HCT116 (cell line): ENCODE data around the gene ZNF202.

Experiments used
- EZH2 ChIP-seq: fragments of 200-600 bp; sonication (generic); IDR thresholded peaks from 2 replicates; pipeline ENCODE4 v1.6.1; 2017; ENCODE audit warnings: antibody characterized with exemption, mixed run types
- POLR2A ChIP-seq: IDR thresholded peaks from 2 replicates; pipeline ENCODE4 v1.7.0; 2011; ENCODE audit warnings: borderline replicate concordance; ENCODE audit not compliant: insufficient read depth, insufficient read length; ENCODE audit errors: extremely low read depth
- POLR2AphosphoS5 ChIP-seq: IDR thresholded peaks from 2 replicates; pipeline ENCODE4 v1.6.1; 2011; ENCODE audit warnings: mild to moderate bottlenecking, low read depth, low read length, moderate library complexity
- SIN3A ChIP-seq: IDR thresholded peaks from 2 replicates; pipeline ENCODE4 v1.6.1; 2012; ENCODE audit warnings: low read depth
- SP1 ChIP-seq: IDR thresholded peaks from 2 replicates; pipeline ENCODE4 v1.6.1; 2012; ENCODE audit warnings: low read depth
- SRF ChIP-seq: IDR thresholded peaks from 2 replicates; pipeline ENCODE4 v1.6.1; 2012; ENCODE audit warnings: low read depth
- YY1 ChIP-seq: IDR thresholded peaks from 2 replicates; pipeline ENCODE4 v1.6.1; 2011; ENCODE audit warnings: low read length, low read depth, moderate library complexity, mild to moderate bottlenecking; ENCODE audit not compliant: insufficient replicate concordance; ENCODE audit errors: extremely low read depth
- ZNF274 ChIP-seq: fragments of 200-500 bp; sonication (Bioruptor generic); IDR thresholded peaks from 2 replicates; pipeline ENCODE4 v1.6.1; 2014; ENCODE audit warnings: mild to moderate bottlenecking, low read depth, low read length, inconsistent platforms
- TF ChIP-seq, protein P1 (sequence below), 3 experiments: fragments of 200-600 bp in 1 of 3; sonication (generic) in 1 of 3; IDR thresholded peaks in 2 of 3; conservative IDR thresholded peaks in 1 of 3; 2 replicates each; pipeline ENCODE4 v1.5.1; 2012 to 2017; ENCODE audit warnings: low read depth in 2 of 3, low read length in 2 of 3, antibody characterized with exemption in 1 of 3, borderline replicate concordance in 1 of 3, control low read depth in 1 of 3, mild to moderate bottlenecking in 1 of 3, mixed read lengths in 1 of 3, mixed run types in 1 of 3, moderate library complexity in 1 of 3; ENCODE audit not compliant: insufficient read depth in 1 of 3
- TF ChIP-seq, protein P2 (sequence below): IDR thresholded peaks from 2 replicates; pipeline ENCODE4 v1.6.1; 2012
- TF ChIP-seq, protein P3 (sequence below): IDR thresholded peaks from 2 replicates; pipeline ENCODE4 v1.6.1; 2012
- TF ChIP-seq, protein P4 (sequence below): IDR thresholded peaks from 2 replicates; pipeline ENCODE4 v1.6.1; 2012; ENCODE audit warnings: low read depth

DNA sequence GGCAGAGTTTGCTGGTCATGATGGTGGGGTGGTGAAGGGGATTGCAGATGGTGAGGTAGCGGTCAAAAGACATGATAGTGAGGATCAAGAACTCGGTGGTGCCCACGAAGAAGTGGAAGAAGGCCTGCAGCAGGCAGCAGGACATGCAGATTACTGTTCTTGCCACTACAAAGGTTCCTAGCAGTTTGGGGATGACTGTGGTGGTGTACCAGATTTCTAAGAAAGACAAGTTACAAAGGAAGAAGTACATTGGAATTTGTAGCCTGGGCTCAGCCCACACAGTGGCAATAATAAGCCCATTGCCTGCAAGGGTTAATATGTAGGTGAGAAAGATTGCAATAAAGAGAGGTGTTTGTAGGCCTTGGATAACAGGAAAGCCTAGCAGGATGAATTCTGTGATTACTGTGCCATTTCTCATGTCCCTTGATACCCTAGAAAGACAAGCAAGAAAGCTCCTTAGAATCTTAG, 12.7 kb upstream of the ZNF202 start, which contains the start of gene OR6X1:
- TF ChIP-seq, protein P1, sequence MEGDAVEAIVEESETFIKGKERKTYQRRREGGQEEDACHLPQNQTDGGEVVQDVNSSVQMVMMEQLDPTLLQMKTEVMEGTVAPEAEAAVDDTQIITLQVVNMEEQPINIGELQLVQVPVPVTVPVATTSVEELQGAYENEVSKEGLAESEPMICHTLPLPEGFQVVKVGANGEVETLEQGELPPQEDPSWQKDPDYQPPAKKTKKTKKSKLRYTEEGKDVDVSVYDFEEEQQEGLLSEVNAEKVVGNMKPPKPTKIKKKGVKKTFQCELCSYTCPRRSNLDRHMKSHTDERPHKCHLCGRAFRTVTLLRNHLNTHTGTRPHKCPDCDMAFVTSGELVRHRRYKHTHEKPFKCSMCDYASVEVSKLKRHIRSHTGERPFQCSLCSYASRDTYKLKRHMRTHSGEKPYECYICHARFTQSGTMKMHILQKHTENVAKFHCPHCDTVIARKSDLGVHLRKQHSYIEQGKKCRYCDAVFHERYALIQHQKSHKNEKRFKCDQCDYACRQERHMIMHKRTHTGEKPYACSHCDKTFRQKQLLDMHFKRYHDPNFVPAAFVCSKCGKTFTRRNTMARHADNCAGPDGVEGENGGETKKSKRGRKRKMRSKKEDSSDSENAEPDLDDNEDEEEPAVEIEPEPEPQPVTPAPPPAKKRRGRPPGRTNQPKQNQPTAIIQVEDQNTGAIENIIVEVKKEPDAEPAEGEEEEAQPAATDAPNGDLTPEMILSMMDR (IDR thresholded peaks at IDR 0.05 in 2 of 3, conservative IDR thresholded peaks at IDR 0.05 in 1 of 3; ENCODE audit: borderline replicate concordance in 1 of 3, insufficient read depth in 1 of 3, low read depth in 2 of 3, low read length in 2 of 3), result no peak
- TF ChIP-seq SRF (no peak), POLR2AphosphoS5 (no peak), SIN3A (no peak), EZH2 (no peak), POLR2A (no peak), ZNF274 (no peak), SP1 (no peak), YY1 (no peak)
- TF ChIP-seq, protein P2, sequence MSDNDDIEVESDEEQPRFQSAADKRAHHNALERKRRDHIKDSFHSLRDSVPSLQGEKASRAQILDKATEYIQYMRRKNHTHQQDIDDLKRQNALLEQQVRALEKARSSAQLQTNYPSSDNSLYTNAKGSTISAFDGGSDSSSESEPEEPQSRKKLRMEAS, result no peak
- TF ChIP-seq, protein P3, sequence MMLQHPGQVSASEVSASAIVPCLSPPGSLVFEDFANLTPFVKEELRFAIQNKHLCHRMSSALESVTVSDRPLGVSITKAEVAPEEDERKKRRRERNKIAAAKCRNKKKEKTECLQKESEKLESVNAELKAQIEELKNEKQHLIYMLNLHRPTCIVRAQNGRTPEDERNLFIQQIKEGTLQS, result no peak
- TF ChIP-seq, protein P4, sequence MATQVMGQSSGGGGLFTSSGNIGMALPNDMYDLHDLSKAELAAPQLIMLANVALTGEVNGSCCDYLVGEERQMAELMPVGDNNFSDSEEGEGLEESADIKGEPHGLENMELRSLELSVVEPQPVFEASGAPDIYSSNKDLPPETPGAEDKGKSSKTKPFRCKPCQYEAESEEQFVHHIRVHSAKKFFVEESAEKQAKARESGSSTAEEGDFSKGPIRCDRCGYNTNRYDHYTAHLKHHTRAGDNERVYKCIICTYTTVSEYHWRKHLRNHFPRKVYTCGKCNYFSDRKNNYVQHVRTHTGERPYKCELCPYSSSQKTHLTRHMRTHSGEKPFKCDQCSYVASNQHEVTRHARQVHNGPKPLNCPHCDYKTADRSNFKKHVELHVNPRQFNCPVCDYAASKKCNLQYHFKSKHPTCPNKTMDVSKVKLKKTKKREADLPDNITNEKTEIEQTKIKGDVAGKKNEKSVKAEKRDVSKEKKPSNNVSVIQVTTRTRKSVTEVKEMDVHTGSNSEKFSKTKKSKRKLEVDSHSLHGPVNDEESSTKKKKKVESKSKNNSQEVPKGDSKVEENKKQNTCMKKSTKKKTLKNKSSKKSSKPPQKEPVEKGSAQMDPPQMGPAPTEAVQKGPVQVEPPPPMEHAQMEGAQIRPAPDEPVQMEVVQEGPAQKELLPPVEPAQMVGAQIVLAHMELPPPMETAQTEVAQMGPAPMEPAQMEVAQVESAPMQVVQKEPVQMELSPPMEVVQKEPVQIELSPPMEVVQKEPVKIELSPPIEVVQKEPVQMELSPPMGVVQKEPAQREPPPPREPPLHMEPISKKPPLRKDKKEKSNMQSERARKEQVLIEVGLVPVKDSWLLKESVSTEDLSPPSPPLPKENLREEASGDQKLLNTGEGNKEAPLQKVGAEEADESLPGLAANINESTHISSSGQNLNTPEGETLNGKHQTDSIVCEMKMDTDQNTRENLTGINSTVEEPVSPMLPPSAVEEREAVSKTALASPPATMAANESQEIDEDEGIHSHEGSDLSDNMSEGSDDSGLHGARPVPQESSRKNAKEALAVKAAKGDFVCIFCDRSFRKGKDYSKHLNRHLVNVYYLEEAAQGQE, result no peak
